K562 (cell line): ENCODE results near the gene ZNF26. TPM values are rescaled to one million over a fixed set of nuclear protein-coding genes. Genes with fewer than 3 reads are reported as not detected.
A peak's percentile ranks its signal among the peaks of the same experiment; 100 is the strongest.

Source experiments
- ARID3A ChIP-seq: IDR thresholded peaks from 2 replicates; pipeline ENCODE4 v1.6.1; 2012; ENCODE audit warnings: low read depth, low read length, improper control_type of control experiment, borderline replicate concordance
- CREM ChIP-seq: IDR thresholded peaks from 2 replicates; pipeline ENCODE4 v1.6.1; 2014; ENCODE audit warnings: antibody characterized with exemption, low read depth
- JUN ChIP-seq, 2 experiments: sonication (generic) in 1 of 2; formaldehyde crosslinking in 1 of 2; IDR thresholded peaks; 2 replicates each; pipeline versions ENCODE4 v1.6.1 to v1.8.0; 2012 to 2022; ENCODE audit warnings: borderline replicate concordance in 2 of 2, mild to moderate bottlenecking in 2 of 2, improper control_type of control experiment in 1 of 2, low read depth in 1 of 2, low read length in 1 of 2, missing genetic modification reagents in 1 of 2
- MAFK ChIP-seq: IDR thresholded peaks from 2 replicates; pipeline ENCODE4 v1.6.1; 2011; ENCODE audit warnings: low read length, improper control_type of control experiment
- MCM7 ChIP-seq, 2 experiments: fragments of 450-650 bp; IDR thresholded peaks; 2 replicates each; pipeline ENCODE4 v1.6.1; 2016 to 2018
- RNF2 ChIP-seq: sonication (generic); IDR thresholded peaks from 2 replicates; pipeline ENCODE4 v1.6.1; 2016
- RUNX1 ChIP-seq: sonication (generic); IDR thresholded peaks from 2 replicates; pipeline ENCODE4 v1.6.1; 2016; ENCODE audit warnings: antibody characterized with exemption, low read depth
- SPI1 ChIP-seq: IDR thresholded peaks from 2 replicates; pipeline ENCODE4 v1.6.1; 2011; ENCODE audit warnings: low read depth, low read length, control low read depth, borderline replicate concordance
- SRSF1 ChIP-seq: fragments of 200-400 bp; formaldehyde crosslinking; IDR thresholded peaks from 2 replicates; pipeline ENCODE4 v1.6.1; 2017; ENCODE audit warnings: mild to moderate bottlenecking, low read depth, low read length, moderate library complexity
- TFE3 ChIP-seq: fragments of 450-650 bp; formaldehyde crosslinking; IDR thresholded peaks from 2 replicates; pipeline ENCODE4 v1.4.0; 2020; ENCODE audit warnings: mild to moderate bottlenecking, mixed read lengths
- ZBTB12 ChIP-seq: fragments of 250-450 bp; sonication (Bioruptor Pico); IDR thresholded peaks from 2 replicates; pipeline ENCODE4 v1.4.0; 2020
- ZFP1 ChIP-seq: fragments of 450-650 bp; formaldehyde crosslinking; IDR thresholded peaks from 2 replicates; pipeline ENCODE4 v1.4.0; 2020; ENCODE audit warnings: mild to moderate bottlenecking, mixed read lengths
- ZFP91 ChIP-seq: sonication (generic); formaldehyde crosslinking; IDR thresholded peaks from 2 replicates; pipeline ENCODE4 v1.8.0; 2022; ENCODE audit warnings: mild to moderate bottlenecking, missing genetic modification reagents
- ZNF12 ChIP-seq: sonication (generic); formaldehyde crosslinking; IDR thresholded peaks from 2 replicates; pipeline ENCODE4 v1.4.0; 2020; ENCODE audit warnings: mild to moderate bottlenecking, missing genetic modification reagents
- ZNF134 ChIP-seq: fragments of 250-450 bp; sonication (Bioruptor Pico); conservative IDR thresholded peaks from 2 replicates; pipeline ENCODE4 v1.4.0; 2020
- ZNF197 ChIP-seq: fragments of 200-800 bp; sonication (Bioruptor generic); IDR thresholded peaks from 2 replicates; pipeline ENCODE4 v1.6.1; 2016; ENCODE audit warnings: low read depth, missing genetic modification characterization, missing compliant biosample characterization
- ZNF239 ChIP-seq: fragments of 250-450 bp; sonication (Bioruptor Pico); IDR thresholded peaks from 2 replicates; pipeline ENCODE4 v1.4.0; 2020; ENCODE audit warnings: mild to moderate bottlenecking
- ZNF3 ChIP-seq: fragments of 250-450 bp; sonication (Bioruptor Pico); IDR thresholded peaks from 2 replicates; pipeline ENCODE4 v1.5.0; 2021; ENCODE audit warnings: mild to moderate bottlenecking, moderate library complexity
- ZNF583 ChIP-seq: fragments of 250-450 bp; sonication (Bioruptor Pico); IDR thresholded peaks from 2 replicates; pipeline ENCODE4 v1.4.0; 2020
- ZNF644 ChIP-seq: fragments of 200-800 bp; sonication (Bioruptor generic); IDR thresholded peaks from 2 replicates; pipeline ENCODE4 v1.6.1; 2016; ENCODE audit warnings: low read depth, missing genetic modification characterization, missing compliant biosample characterization
- polyA plus RNA-seq, 8 experiments: library from polyadenylated mRNA; depleted of rRNA in 4 of 8; stranded (reverse) in 5 of 8; unstranded in 3 of 8; fragments of >200 nt; fragmentation: Nextera tagmentation in 2 of 8; fragmentation: Illumina TruSeq in 1 of 8; extraction: Ambion mirVana in 2 of 8; extraction: Trizol in 1 of 8; gene quantifications; 2 replicates each; pipeline versions ENCODE4 v1.2.1 to v1.2.3, GENCODE V29; 2011 to 2014; ENCODE audit warnings: inconsistent platforms in 1 of 8, missing spikeins in 1 of 8
- total RNA-seq, 7 experiments: library from RNA; depleted of rRNA in 6 of 7; stranded (reverse); fragments of >200 nt in 6 of 7; fragmentation: Illumina TruSeq in 2 of 7; extraction: Trizol in 2 of 7; gene quantifications; 2 replicates each; pipeline versions ENCODE4 v1.2.1 to v1.2.3, GENCODE V29; 2011 to 2021; ENCODE audit warnings: low replicate concordance in 1 of 7

Gene ZNF26
- total and polyA plus RNA-seq, 9 of the 15 experiments (the other 6 are each of a cell fraction or from before 2014, with no cell fraction given) = 1.2 to 14.1 (median 8.0) TPM

GRCh38 chr12:132986001-132986884 lies at the start of gene ZNF26 (continued):
- TF ChIP-seq ZBTB12 (CRISPR knock-in tag) = peak; percentile 97
- TF ChIP-seq SRSF1 = 0 out of 2 replicates have a peak, but pooled peaks have one; percentile 69
- TF ChIP-seq TFE3 (CRISPR knock-in tag) = no peak
- TF ChIP-seq MCM7 (IDR thresholded peaks at IDR 0.05) = no peak
- no peak for TF ChIP-seq ZFP1 (CRISPR knock-in tag)
- TF ChIP-seq MAFK = no peak
- peak; percentile 74; the same call in 1 of the 2 replicates for TF ChIP-seq ZNF583 (CRISPR knock-in tag)
- no peak for TF ChIP-seq ZNF239 (CRISPR knock-in tag)
- TF ChIP-seq RNF2 = no peak
- peak; percentile 64; the same call in 1 of the 2 replicates for TF ChIP-seq JUN (IDR thresholded peaks at IDR 0.05; ENCODE audit: borderline replicate concordance, low read depth, low read length)
- TF ChIP-seq JUN (CRISPR knock-in tag; IDR thresholded peaks at IDR 0.05; ENCODE audit: borderline replicate concordance) = 0 out of 2 replicates have a peak, but pooled peaks have one; percentile 72
- TF ChIP-seq ZNF3 (CRISPR knock-in tag) = no peak
- peak; percentile 33; the same call in 1 of the 2 replicates for TF ChIP-seq SPI1
- peak; percentile 78; the same call in 1 of the 2 replicates for TF ChIP-seq ZNF644
- no peak; the same call in 1 of the 2 replicates for TF ChIP-seq ZNF134
- TF ChIP-seq ARID3A = no peak
- TF ChIP-seq ZNF12 (CRISPR knock-in tag) = no peak; the same call in 1 of the 2 replicates
- no peak for TF ChIP-seq ZFP91
- TF ChIP-seq RUNX1 = 0 out of 2 replicates have a peak, but pooled peaks have one; percentile 18
- TF ChIP-seq CREM = peak; percentile 100
- TF ChIP-seq ZNF197 = no peak
